Measurements from ENCODE around the gene NRP2. TPM values are rescaled to one million over a fixed set of nuclear protein-coding genes. Genes with fewer than 3 reads are reported as not detected.

Gene NRP2
- total and polyA plus RNA-seq, 2 of the 13 experiments (the other 11 are each of a cell fraction or from before 2014, with no cell fraction given): 0.65 to 1.4 TPM

DNA sequence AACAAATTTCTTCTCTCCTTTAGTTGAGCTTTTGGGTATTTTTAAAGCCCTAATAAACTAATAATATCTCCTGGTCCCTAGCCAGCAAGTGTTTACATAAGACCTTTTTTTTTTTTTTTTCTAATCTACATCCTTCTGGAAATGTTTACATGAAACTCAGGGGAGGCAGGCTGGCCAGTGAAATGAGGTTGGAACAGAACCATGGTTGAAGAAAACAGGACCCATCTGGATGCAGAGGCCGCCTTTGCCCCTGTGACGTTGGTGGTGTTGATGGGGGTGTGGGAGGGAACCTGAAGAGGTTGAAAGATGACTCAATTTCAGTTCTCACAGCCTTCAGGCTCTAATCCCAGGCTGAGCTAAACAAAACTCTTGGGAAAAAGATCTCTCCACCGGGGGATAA, 118.5 kb downstream of the NRP2 start:
- H3K36me3 ChIP-seq (replicated peaks in 1 of 2; ENCODE audit: control insufficient read depth in 1 of 2, insufficient read depth in 2 of 2, low read length in 2 of 2): no peaks in the 10 kb centered on the region
- no peak overlapping the region for H3K4me3 ChIP-seq (replicated peaks in 1 of 3; ENCODE audit: insufficient read depth in 1 of 3, low read depth in 2 of 3, low read length in 3 of 3)
- no peaks in the 10 kb centered on the region for H3K9me3 ChIP-seq (ENCODE audit: low read length)
- FAIRE-seq (no peak), ATAC-seq (no peak), DNase-seq (ENCODE audit: low spot score) (no peak)
- H2AFZ ChIP-seq (ENCODE audit: low read length): no peak overlapping the region
- POLR2A ChIA-PET: no interaction called here
- intact Hi-C loops (cut with micrococcal nuclease; ENCODE audit: unreplicated experiment): no loop called here
- peaks cover 2% of the 10 kb centered on the region for H3K4me1 ChIP-seq (ENCODE audit: insufficient read depth, low read length)
- no peaks in the 10 kb centered on the region for H3K79me2 ChIP-seq (ENCODE audit: insufficient read depth, low read length)
- in situ Hi-C loops (cut with HindIII; ENCODE audit: extremely low pct_ligation_motif_present, low pct_unique_long_range_greater_than_20kb): no loop called here
- peaks cover 0 to 17% of the 10 kb centered on the region in 2 experiments; a peak in 3 of 5 replicates for H3K27me3 ChIP-seq (ENCODE audit: control insufficient read depth in 1 of 2, insufficient read depth in 2 of 2, low read length in 2 of 2)
- H3K27ac ChIP-seq (ENCODE audit: extremely low read length, insufficient read depth, low read length): no peak overlapping the region
- no peaks in the 10 kb centered on the region for H4K20me1 ChIP-seq (ENCODE audit: insufficient read depth, low read length)
- H3K9ac ChIP-seq (ENCODE audit: insufficient read depth, low read depth, low read length): no peak overlapping the region
- no TSS peak for BruUV-seq (replicated peaks)
- WGBS (ENCODE audit: low lambda C conversion rate): 33% methylated on average over 3 of the region's 3 CpGs
- CTCF ChIA-PET (ENCODE audit: low intra/inter-chr PET ratio, low total read pairs): no interaction called here
- H3K4me2 ChIP-seq (ENCODE audit: low read depth, low read length): no peak overlapping the region
- TF ChIP-seq ZNF501 (CRISPR knock-in tag; IDR thresholded peaks at IDR 0.05) (no peak), MBD4 (IDR thresholded peaks at IDR 0.05; ENCODE audit: borderline replicate concordance, low read length) (no peak), NR3C1 (CRISPR knock-in tag; IDR thresholded peaks at IDR 0.05) (no peak), DNMT3B (CRISPR knock-in tag; conservative IDR thresholded peaks at IDR 0.05) (no peak), MAFF (IDR thresholded peaks at IDR 0.05; ENCODE audit: low read depth, low read length) (no peak), NCOR1 (IDR thresholded peaks at IDR 0.05; ENCODE audit: borderline replicate concordance, low read length) (no peak), NAIF1 (CRISPR knock-in tag; IDR thresholded peaks at IDR 0.05; ENCODE audit: borderline replicate concordance) (no peak), SCMH1 (CRISPR knock-in tag; IDR thresholded peaks at IDR 0.05; ENCODE audit: borderline replicate concordance) (no peak), THAP11 (CRISPR knock-in tag; IDR thresholded peaks at IDR 0.05) (no peak), HMGA1 (CRISPR knock-in tag; conservative IDR thresholded peaks at IDR 0.05) (no peak)
- TF ChIP-seq, protein P1, sequence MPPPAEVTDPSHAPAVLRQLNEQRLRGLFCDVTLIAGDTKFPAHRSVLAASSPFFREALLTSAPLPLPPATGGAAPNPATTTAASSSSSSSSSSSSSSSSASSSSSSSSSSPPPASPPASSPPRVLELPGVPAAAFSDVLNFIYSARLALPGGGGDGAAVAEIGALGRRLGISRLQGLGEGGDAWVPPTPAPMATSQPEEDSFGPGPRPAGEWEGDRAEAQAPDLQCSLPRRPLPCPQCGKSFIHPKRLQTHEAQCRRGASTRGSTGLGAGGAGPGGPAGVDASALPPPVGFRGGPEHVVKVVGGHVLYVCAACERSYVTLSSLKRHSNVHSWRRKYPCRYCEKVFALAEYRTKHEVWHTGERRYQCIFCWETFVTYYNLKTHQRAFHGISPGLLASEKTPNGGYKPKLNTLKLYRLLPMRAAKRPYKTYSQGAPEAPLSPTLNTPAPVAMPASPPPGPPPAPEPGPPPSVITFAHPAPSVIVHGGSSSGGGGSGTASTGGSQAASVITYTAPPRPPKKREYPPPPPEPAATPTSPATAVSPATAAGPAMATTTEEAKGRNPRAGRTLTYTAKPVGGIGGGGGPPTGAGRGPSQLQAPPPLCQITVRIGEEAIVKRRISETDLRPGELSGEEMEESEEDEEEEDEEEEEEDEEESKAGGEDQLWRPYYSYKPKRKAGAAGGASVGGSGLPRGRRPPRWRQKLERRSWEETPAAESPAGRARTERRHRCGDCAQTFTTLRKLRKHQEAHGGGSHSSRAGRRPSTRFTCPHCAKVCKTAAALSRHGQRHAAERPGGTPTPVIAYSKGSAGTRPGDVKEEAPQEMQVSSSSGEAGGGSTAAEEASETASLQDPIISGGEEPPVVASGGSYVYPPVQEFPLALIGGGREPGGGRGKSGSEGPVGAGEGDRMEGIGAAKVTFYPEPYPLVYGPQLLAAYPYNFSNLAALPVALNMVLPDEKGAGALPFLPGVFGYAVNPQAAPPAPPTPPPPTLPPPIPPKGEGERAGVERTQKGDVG (CRISPR knock-in tag; IDR thresholded peaks at IDR 0.05; ENCODE audit: borderline replicate concordance): no peak
- TF ChIP-seq, protein P2, sequence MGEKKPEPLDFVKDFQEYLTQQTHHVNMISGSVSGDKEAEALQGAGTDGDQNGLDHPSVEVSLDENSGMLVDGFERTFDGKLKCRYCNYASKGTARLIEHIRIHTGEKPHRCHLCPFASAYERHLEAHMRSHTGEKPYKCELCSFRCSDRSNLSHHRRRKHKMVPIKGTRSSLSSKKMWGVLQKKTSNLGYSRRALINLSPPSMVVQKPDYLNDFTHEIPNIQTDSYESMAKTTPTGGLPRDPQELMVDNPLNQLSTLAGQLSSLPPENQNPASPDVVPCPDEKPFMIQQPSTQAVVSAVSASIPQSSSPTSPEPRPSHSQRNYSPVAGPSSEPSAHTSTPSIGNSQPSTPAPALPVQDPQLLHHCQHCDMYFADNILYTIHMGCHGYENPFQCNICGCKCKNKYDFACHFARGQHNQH (CRISPR knock-in tag; IDR thresholded peaks at IDR 0.05): no peak
